Right hindlimb (tissue), 1 donor: ENCODE measurements around the gene SYCE3.
A peak's percentile ranks its signal among the peaks of the same experiment; 100 is the strongest.
"Not testable (repeated sequence)": the region's sequence is repeated elsewhere in the genome, so short reads cannot be mapped to it uniquely, and the experiment has no call there.

Experiments used
- DNase-seq: peaks from one replicate; pipeline ENCODE4 v3.0.0-alpha.2; 2018

SYCE3 gene

GRCh38 chr22:50529416-50529896 lies 33.3 kb downstream of the SYCE3 start:
- peak; percentile 58 for DNase-seq

DNA sequence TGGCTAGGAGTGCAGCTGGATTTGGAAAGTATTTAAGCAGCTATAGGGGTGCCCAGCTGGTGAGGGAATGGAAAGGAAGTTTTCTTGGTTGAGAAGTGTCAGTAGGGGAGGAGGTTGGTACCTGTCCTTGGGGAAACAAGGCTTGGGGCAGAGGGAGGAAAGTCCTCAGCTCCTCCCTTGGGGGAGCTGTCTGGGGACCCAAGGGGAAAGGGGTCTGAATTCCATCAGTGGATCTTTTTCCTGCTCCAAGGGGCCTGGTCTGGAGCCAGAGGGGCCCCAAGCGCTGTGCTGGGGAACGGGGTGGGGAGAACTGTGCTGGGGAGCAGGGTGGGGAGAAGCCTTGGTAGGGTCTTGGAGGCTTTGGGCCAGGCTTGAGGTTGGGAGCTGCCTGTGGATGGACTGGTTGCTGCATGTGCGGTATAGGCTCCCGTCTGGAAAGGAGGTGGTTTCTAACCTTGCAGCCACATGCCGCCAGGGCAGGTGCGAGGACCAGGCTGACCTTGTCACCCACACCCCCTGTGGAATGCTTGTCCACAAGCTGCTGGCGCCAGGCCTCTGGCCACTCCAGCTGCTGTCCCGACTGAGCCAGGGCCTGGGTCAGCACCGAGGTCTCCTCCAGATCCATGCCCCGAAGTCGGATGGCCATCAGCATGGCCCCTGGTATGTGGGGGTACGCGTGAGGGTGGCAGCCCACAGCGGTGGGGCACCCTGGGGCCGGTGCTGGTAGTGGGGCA lies 33.9 kb downstream of the SYCE3 start:
- no peak for DNase-seq

GRCh38 chr22:50527921-50528681 lies 34.6 kb downstream of the SYCE3 start:
- no peak for DNase-seq

GRCh38 chr22:50526834-50527801 lies 35.6 kb downstream of the SYCE3 start:
- peak; percentile 46 for DNase-seq

GRCh38 chr22:50526108-50526833 lies 36.4 kb downstream of the SYCE3 start:
- DNase-seq: peak; percentile 92

DNA sequence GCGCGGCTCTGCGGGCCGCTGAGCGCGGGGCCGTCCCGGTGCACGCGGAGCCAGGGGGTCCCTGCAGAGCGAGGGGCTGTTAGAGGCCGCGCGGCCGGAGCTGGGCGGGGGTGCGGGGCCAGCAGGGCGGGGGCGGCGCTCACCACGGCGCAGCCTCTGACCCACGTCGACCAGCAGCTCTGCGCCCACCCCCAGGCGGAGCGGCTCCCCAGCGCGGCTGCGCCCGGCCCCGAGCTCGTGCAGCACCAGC lies 36.9 kb downstream of the SYCE3 start:
- DNase-seq: no peak

DNA sequence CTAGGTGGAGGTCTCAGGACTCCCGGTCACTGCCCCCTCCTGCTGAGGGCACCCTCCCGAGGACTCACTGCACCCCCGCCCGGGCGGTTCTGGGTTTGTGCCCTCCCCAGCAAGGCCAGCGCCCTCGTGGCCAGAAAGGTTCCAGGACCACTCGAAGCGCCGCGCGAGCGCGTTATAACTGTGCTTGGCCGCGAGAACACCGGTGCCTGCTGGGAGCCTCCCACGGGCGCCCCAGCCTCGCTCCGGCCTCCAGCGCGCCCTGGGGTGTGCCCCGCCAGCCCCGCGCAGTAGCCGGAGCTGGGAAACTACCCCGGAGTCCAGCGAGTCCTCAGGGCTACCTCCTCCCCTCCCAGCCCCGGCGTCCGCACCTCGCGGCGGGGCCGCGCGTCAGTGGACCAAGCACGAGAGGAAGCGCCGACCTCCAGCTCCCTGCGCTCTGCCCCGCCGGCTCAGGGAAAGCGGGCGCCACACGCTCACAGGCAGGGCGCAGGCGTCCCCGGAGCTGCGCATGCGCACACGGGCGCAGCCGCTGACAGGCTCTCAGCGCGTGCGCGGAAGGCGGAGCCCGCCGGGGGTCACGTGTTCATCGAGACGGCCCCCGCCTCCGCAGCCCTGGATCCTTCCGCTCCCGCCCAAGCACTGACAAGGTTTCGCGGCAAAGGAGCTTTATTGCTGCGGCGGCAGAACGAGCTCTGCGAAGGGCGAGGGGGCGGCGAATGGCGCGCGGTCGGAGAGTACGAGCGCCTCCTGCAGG lies 37.4 kb downstream of the SYCE3 start, which contains the start of gene SCO2:
TSS of gene SCO2 (minus strand) at position 495 of the 754 bp plus-strand sequence. CDS start 1,187 bp downstream, outside the sequence.
- DNase-seq: peak; percentile 98

DNA sequence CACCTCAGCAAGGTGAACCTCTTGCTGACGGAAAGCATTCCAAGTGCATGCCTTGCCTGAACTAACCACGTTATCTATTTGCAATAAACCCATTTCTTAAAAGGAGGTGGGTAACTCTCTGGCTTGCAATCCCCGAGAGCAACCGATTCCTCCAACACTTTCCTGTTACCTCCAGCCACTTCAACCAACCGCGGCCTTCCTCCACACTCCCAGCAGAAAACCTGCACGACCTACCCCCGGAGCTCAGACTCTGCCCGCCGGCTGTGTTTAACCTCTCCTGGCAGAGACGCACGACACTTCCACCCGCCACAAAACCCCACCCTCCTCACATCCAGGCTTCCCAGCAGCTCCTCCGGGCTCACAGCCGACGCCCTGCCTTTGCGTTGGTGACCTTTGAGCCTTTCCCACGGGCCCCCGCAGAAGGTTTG lies 38.0 kb downstream of the SYCE3 start:
- no peak for DNase-seq

- DNase-seq: peak; percentile 23
Measured at GRCh38 chr22:50523806-50524675, 38.7 kb downstream of the SYCE3 start.

DNA sequence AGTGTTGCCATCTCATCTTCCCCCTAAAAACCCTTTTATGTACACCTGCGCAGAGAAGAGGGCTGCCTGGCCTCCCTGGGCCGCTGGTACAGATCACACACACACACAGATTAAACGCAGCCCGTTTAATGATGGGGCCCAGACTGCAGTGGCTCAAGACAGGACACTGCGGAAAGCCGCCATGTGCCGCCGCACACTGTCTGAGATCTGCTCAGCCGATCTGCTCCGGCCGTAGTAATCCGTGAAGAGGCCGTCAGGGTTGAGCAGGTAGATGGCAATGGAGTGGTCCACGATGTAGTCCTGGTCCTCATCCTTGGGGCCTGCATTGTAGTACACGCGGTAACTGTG lies 39.3 kb downstream of the SYCE3 start:
- DNase-seq: no peak

DNA sequence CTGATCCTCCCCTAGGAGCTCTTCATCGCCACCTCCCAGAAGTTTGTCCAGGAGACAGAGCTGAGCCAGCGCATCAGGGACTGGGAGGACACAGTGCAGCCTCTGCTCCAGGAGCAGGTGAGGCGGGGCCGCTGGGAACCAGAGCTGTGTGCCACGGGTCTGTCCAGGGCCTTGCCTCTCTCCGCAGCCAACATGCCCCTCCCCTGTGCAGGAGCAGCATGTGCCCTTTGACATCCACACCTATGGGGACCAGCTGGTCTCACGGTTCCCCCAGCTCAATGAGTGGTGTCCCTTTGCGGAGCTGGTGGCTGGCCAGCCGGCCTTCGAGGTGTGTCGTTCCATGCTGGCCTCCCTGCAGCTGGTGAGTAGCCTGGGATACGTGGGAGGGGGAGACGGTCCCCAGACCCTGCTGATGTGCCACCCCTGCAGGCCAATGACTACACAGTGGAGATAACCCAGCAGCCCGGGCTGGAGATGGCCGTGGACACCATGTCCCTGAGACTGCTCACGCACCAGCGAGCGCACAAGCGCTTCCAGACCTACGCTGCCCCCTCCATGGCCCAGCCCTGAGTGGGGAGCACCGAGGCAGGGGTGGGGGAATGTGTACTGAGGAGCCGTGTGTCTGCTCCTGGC lies 39.8 kb downstream of the SYCE3 start:
- DNase-seq: peak; percentile 21

GRCh38 chr22:50522208-50522805 lies 40.4 kb downstream of the SYCE3 start:
- peak; percentile 25 for DNase-seq

GRCh38 chr22:50521710-50522109 lies 41.0 kb downstream of the SYCE3 start:
- DNase-seq: no peak

DNA sequence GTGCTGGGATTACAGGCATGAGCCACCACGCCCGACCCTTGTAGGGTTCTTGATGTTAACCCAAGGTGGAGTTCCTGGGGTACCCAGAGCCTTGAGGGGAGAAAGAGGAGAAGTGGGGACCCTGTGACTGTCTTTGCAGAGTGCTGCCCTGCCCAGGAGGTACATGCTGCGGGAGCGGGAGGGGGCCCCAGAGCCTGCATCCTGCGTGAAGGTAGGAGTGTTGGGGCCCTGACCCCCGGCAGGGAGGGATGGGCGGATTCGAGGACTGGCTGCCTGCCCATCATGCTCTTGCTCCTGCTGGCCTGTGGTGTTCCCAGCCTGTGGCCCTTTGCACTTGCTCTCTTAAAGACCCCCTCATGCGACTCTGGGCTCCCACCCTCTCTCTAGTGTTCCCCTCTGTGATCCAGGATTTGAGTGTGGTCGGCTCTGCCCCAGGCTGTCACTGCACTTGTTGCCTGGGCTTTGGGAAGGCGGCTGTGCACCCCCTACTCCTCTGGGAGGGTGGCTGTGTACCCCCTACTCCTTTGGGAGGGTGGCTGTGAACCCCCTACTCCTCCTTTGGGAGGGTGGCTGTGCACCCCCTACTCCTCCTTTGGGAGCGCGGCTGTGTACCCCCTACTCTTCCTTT lies 41.8 kb downstream of the SYCE3 start:
- no peak for DNase-seq

DNA sequence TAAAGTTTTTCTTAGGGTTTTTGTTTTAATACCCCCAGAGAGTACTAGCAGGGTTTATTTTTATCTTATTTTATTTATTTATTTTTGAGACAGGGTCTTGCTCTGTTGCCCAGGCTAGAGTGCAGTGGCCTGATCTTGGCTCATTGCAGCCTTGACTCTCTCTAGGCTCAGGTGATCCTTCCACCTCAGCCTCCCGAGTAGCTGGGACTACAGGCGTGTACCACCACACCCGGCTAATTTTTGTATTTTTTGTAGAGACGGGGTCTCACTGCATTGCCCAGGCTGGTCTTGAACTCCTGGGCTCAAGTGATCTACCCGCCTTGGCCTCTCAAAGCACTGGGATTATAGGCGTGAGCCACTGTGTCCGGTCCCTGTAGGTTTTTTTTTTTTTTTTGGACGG lies 42.5 kb downstream of the SYCE3 start:
- DNase-seq: not testable (repeated sequence)

GRCh38 chr22:50519151-50519550 lies 43.6 kb downstream of the SYCE3 start:
- no peak for DNase-seq

DNA sequence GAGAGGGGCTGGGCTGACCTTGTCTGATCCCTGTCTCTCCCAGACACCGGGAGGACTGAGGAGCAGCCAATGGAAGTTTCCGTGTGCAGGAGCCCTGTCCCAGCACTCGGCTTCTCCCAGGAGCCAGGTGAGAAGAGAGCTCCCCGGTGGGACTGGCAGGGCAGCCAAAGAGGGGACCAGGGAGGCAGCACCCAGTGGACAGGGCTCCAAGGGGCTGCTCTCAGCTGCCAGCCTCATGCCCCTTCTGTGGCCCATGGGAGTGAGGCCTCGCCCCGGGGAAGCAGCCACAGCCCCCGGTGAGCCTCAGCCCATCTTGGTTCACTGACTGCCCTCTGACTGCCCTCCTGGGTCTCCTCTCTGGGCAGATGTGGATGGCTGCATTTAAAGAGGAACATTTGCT lies 44.1 kb downstream of the SYCE3 start:
- DNase-seq: no peak

GRCh38 chr22:50517495-50518260 lies 45.0 kb downstream of the SYCE3 start:
- DNase-seq: no peak
